HG03135 (cell line): Measurements from ENCODE around the gene ZNF710.

Experiments
- ATAC-seq: cut with Tn5 transposase; IDR thresholded peaks from one replicate; pipeline ENCODE4 v1.9.1; 2021; ENCODE audit warnings: mild to moderate bottlenecking, moderate library complexity; ENCODE audit not compliant: unreplicated experiment

Gene ZNF710

DNA sequence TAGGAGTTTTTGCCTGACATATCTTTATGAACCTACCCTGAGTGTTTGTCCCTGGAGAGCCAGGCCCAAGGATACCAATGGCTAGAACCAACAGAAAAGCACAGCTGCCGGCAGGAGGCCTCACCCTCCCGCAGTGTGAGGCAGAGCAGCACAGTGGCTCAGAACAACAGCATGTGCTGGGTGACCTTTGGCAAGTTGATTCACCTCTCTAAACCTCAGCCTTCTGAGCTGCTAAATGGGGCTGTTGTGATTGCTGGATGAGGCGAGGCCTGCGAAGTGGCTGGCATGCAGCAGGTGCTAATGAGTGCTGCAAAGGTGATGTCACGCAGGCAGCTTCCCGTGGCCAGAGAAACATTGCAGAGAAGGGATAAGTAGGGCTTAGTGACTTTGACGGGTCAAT is 77.8 kb downstream of the ZNF710 start:
- no peak for ATAC-seq

DNA sequence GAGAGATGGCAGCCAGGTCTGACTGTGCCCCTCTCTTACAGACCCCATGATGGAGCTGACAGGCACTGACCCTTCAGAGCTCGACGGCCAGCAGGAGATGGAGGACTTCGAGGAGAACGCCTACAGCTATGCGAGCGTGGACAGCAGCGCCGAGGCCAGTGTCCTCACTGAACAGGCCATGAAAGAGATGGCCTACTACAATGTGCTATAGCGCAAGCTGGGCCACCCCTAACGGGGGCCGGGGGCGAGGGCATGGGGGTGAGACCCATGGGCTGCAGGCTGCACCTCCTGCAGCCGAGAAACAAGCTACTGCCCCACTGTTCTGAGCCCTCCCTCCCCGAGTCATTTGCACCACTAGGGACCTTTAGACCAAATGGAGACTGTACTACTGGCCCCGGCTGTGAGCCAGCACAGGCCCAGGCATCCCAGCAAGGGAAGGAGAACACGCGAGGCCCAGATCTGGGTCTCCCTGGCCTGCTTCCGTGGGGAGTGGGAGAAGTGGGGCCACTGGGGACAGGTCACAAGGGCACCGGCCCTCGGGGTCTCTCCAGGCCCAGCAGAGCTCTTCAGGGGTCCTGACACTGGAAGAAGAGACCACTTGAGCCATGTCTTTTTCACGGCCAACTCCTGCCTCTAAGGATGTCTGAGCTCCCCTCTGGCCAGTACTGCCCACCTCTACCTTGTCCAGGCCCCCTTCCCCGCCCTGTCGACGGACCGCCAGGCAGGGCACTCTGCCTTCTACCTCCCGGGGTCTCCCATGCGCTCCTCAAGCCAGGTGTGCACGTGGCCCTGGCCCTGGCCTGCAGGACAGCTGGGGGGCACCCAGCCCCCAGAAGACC is 78.7 kb downstream of the ZNF710 start:
- ATAC-seq = no peak

DNA sequence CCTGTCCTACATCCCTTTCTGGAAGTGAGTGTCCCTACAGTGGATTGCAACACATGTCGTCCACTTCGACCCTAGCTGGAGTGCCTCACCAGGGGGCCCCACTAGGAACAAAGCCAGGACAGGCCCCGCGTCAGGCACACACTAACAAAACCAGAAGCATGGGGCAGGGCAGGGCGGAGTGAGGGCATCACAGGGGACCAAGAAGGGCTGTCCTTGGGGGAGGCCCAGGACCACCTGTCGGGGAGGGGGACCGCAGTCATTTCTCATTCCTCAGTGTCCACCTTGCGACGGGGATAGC is 79.3 kb downstream of the ZNF710 start:
- no peak for ATAC-seq

DNA sequence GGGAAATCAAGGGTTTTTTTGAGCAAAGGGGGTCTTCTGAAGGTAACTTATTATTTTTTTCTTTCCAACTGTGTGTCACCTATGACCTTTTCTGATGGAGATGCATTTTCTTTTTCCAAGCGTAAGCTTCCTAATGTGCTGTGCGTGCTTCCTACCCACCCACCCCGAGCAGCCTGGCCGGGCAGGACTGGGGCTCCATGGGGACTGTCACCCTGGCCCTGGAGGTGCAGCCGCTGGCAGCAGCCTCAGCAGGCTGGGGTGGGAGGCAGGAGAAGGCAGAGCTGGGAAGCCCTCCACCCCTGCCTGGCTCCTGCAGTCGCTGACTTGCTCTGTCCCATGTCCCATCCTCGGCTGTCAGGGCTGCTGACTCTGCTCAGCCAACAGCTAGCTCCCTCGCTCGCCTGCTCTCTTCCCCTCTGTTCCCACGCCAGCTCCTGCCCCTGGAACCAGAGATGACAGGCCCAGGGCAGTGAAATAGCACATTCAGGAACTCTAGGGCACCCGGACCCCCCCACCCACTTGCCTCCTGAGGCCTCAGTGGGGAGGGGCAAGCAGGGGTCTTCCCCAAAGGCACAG is 79.8 kb downstream of the ZNF710 start:
- no peak for ATAC-seq

DNA sequence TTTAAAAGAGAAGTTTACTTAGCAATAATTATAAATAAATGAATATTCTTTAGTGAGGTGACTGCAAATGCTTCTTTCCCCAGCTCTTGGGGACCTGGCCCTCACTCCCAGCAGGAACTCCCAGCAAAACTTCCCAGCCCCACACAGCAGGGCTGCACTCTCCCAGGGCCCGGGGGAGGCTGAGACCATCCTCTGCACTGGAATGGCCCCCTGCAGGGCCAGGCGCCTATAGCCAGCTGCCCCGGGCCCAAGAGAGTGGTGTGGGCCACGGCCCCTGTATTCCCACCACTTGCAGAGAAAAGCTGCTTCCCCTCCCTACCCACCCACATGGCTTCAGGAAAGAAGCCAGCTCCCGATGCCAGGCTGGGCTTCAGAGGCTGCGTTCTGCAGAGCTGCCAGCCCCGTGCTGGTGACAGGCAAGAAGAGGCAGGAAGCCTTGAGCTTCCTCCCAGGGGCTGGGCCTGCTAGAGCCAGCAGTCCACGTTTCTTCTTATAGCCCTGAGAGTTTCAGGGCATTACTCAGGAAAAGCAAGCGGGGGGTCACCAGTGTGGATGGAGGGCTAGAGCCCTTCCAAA is 81.1 kb downstream of the ZNF710 start:
- no peak for ATAC-seq

DNA sequence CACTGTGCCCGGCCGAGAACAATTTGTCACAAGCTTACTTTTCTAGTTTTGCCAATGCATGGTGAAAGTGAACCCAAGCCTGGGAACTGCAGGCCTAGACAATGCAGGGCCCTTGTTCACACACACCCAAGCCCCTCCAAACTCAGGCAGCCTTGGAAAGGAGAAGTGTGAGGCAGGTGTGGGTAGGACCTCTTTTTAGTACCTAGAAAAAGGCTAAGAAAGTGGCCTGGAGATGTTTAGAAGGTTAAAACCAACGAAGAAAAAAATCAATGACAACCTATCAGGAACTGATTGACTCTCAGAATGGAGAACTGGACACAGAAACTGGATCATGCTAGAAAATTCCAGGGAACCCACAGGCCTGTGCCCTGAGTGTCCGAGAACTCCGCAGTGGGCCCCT is 82.3 kb downstream of the ZNF710 start:
- no peak for ATAC-seq

DNA sequence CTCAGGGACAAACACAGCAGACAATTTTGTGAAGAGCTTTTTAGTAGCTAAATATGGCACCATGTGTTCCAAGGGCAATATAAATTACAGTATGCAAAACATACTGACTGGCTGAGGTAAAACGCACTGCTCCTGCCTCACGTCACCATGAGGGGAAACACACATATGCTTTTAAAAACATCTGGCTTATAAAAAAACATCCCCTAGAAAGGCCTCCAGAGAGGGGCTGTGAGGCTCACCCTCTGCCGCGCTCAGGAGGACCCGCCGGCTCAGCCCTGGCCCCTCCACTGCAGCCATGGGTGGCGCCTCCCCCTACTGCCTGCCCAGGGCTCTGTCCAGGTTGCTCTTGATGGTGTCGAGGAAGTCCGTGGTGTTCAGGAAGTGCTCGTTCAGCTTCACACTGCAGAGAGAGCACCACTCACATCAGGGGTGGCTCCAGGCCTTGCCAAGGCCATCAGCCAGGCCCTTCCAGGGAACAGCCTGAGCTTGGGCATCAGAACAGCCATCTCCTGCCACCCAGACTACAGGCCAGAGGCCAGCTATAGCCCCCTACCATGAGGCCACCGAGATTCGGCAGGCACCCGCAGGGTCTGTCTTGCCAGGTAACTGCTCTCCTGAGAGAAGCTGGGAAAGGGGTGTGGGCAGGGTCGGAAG is 83.0 kb downstream of the ZNF710 start:
- ATAC-seq = no peak

DNA sequence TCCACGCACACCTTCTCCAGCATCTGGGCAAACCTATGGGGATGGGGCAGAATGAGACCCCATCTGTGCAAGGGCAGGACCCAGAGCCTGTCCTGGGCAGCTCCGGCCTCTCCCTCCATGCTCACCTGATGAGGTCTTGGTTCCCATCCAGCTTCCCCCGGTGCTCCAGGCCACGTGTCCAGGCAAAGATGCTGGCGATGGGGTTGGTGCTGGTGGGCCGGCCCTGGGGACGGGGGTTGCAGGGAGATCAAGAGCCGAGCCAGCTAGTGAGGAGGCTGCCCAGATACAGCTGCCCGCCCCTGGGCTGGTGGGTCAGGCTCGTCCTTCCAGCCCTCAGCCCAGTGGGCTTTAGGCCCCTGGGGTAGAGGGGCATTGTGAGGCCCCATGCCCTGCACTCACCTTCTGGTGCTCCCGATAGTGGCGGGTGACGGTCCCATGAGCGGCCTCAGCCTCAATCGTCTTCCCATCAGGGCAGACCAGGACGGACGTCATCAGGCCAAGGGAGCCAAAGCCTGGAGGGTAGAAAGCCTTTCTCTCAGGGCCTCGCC is 83.8 kb downstream of the ZNF710 start:
- ATAC-seq = no peak

DNA sequence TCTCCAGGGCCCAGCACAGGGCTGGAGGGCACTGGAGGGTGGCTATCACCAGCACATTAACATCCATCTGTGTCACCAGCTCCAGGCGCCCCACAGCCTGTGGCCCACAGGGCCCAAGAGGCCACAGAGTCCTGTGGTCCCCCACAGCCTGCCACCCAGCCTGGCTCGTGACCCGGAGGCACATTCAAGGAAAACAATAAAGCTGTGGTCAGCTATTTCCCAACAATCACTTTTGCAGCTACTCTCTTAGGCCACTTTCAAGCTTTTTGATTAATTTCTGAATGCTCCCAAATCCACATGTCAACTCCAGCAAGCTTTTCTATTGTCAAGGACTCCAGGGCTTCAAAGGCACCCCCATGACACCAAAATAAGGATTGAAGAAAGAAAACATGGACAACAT is 84.4 kb downstream of the ZNF710 start:
- ATAC-seq = no peak

DNA sequence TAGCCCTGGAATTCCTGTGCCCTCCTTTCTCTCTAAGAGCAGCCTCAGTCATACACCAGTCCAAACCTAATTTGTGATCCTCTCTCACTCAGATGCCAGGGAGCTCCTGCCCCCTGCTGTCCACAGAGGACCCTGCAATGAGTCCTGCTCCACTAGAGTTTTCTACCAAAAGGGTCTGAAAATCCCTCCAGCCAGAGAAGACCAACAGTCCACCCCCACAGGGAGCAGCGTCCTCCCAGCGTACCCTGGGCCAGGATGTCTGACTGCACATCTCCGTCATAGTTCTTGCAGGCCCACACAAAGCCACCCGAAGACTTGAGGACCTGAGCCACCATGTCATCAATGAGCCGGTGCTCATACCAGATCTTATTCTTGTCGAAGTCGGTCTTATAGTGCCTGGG is 85.7 kb downstream of the ZNF710 start:
- no peak for ATAC-seq

DNA sequence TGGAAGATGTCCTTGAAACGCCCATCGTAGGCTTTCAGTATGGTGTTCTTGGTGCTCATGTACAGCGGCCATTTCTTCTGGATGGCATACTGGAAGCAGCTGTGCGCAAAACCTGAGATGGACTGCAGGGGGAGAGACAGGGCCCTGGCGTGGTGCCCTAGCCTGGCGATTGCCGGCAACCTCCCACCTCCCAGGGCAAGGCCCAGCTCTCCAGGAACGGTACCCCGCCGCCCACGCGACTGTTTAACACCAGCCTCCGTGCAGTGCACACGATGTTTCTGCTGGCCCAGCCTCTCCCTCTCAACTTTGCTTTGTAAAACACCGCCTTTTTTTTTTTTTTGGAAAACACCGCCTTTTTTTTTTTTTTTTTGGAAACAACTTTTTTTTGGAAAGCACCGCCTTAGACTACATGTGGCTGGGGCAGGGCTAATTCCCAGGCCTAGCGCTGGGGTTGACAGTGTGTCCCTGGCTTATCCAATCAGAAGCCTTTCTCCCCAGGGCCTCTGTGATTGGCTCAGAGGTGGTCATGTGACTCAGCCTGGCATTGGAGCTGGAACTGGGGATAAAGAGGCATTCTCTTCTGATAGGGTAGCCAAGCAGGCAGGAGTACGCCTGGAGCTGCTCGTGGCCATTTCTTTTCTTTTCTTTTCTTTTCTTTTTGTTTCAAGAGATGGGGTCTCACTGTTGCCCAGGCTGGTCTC is 86.5 kb downstream of the ZNF710 start:
- no peak for ATAC-seq

DNA sequence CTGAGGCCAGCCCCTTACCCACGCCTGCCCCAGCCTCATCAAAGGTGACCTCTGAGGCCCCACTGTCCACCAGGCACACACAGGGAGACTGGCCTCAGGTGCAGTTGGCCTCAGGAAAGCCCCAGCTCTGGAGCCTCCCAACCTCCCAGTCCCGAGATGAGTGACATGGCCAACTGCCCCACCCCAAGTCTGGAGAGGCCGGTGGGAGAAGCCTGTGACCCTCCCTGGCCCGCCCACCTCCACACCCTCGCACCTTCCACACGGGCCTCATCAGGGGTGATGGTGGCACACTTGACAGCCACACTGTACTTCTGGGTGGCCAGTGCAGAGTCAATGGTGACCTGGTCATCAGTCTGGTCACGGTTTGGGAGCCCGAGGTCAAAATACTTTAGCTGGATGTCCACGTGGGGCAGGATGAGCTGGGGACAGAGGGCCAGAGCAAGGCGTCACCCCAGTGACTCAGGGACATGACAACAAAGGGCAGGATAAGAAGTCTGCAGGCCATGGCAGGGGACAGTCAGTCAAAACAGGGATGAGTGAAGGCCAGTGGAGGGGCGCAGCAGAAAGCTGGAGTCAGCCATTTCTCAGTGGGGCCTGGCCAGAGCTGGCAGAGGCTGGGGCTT is 89.2 kb downstream of the ZNF710 start:
- no peak for ATAC-seq

DNA sequence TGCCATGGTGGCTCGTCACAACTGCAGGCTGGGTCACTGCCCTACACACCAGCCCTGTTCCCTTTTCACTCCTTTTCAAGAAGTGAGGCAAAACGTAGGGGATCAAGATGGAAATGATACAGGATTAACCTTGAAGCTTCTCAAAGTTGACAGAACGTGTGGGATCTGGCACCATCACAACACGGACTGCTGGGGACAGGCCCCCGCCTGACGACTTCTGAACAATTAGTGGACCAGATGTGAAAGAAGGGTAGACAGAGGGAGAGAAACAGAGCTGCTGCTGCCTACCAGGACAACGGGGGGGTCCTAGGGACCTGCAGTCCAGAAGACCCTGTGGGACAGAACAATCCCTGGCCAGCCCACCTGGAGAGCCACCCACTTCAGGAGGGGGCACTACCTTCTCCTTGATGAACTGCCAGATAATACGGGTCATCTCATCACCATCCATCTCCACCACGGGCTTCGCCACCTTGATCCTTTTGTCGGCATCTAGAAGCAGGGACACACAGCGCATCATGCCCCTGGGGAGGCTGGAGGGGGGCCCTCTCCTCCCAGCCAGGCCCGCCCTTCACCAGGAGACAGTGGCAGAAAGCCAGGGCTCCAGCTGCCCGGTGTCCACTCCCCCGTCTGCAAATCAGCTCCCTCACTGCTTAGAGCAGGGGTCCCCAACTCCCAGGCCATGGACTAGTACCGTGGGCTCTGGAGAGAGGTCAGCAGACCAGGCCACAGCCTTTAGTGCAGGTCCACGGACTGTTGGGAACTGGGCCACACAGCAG is 90.2 kb downstream of the ZNF710 start:
- no peak for ATAC-seq

DNA sequence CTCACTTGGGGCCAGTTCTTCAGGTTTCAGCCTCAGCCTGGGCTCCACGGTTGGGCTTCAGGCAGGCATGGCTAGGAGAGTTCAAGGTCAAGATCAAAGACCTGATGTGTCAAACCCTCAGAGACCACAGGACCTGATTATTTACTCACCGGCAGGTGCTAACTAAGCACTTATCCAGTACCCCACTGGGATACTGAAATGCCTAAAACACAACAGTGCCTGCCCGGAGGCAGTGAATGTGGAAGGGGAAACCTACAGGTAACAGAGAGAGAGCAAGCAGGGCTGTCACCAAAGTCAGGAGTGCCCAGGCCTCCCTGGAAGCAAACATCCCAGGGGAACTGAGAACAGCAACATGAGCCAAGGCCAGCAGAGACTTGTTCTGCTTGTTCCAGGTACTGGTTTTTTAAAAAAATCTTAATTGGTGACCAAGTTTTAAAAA is 94.4 kb downstream of the ZNF710 start:
- no peak for ATAC-seq

DNA sequence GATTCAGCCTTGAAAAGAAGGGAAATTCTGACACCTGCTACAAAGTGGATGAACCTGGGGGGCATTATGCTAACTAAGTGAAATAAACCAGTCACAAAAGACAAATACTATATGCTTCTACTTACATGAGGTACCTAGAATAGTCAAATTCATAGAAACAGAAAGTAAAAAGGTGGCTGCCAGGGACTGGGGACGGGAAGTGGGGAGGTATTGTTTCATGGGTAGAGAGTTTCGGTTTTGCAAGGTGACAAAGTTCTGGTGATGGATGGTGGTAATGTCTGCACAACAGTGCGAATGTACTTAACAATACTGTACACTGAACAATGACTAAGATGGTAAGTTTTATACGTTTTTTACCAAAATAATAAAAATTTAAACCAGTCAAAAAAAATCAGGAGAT is 96.4 kb downstream of the ZNF710 start:
- peak; percentile 58 for ATAC-seq

DNA sequence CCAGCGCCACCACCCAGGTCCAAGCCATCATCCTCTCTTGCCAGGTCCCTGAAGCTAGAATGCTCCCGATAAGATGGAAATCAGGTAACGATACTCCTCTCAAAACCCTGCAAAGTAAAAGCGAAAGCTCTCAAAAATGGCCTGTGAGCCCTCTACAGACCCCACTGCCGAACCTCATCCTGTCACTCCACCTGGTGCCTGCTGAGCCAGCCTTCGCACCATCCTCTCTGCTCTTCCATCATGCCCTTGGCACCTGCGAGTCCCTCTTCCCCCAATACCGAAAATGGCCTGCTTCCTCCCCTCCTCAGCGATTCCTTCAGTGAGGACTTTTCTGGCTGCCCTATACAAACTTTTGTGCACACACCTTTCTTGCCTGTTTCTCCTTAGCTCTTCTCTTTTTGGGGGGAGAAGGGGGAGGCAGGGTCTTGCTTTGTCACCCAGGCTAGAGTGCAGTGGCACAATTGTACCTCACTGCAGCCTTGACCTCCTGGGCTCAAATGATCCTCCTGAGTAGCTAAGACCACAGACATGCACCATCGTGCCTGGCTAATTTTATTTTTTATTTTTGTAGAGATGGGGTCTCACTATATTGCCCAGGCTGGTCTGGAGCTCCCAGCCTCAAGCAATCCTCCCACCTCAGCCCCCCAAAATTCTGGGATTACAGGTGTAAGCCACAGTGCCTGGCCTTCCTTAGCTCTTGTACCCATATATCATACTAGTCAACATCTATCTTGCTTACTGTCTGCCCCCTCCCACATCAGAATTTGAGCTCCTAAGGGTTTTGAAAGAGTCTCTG is 98.1 kb downstream of the ZNF710 start:
- no peak for ATAC-seq

DNA sequence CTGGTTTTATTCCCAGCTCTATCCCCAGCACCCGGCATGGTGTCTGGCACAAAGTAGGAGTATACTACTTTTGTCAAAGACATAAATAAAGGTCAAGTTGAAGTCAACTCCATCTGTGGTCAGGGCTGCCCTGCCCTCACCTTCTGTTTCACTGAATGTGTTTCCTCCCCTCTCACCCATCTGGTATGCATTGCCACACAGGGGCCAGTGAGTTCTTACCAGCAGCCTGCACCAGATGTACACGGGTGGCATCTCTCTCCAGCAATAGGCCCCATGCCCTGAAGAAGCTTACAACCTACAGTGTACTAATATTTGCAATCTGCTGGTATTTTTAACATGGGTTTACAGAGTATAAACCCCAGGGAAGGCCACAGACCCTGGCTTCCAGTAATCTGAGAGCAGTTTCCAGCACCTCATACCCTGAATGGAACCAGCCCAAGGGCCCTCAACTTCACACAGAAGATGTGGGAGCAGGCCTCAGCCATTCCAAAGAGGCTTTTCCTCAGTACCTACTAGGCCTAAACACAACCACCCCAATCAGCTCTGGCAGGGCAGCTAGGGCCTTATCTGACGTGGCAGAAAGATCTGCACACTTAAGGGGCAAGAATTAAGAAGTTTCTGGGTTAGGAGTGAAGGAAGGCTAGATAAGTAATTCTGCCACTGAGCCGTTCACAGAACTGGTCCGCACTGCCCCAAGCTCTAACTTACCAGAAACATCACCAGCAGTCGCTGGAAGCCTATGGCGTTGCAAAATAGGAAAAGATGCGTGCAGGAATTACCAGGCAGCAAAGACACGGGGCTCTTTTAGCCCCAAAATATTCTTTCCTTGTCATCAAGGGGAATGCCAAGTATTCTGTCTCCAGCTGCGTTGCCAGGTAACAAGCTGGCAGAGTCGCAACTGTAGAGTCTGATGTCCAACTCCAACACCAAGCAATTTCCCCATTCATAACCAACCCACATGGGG is 99.0 kb downstream of the ZNF710 start:
- ATAC-seq = no peak
